AG04449 (cell line): ENCODE measurements around the gene BEX5.
"Not testable (repeated sequence)": the region's sequence is repeated elsewhere in the genome, so short reads cannot be mapped to it uniquely, and the experiment has no call there.

ENCODE experiments used
- CTCF ChIA-PET: fragments of 350-600 bp; formaldehyde crosslinking; extraction: SDS; loops from one replicate; lab custom pipeline; 2021; ENCODE audit warnings: antibody characterized with exemption; lab: Yijun Ruan, JAX
- POLR2A ChIA-PET: fragments of 400-600, 350-600 bp; formaldehyde crosslinking; extraction: SDS; loops from one replicate; lab custom pipeline; 2020; ENCODE audit warnings: antibody characterized with exemption, inconsistent platforms; lab: Yijun Ruan, JAX
- DNase-seq: peaks from one replicate; pipeline ENCODE4 v3.0.0-alpha.2; 2010; ENCODE audit warnings: low read depth, low spot score
- H3K4me3 ChIP-seq: 2 replicates; pipeline ENCODE4 v1.5.1; 2011; ENCODE audit warnings: low read depth, mild to moderate bottlenecking, control low read depth, low read length
- CTCF ChIP-seq: IDR thresholded peaks from one replicate; pipeline ENCODE4 v1.5.1; 2011; ENCODE audit warnings: mild to moderate bottlenecking, moderate library complexity, low read length, control low read depth, inconsistent platforms; ENCODE audit not compliant: insufficient read depth; ENCODE audit errors: missing control alignments

The BEX5 gene

GRCh38 chrX:102138064-102138463, 17.7 kb downstream of the BEX5 start:
- ChIA-PET POLR2A (no interaction called here), CTCF (no interaction called here)
- H3K4me3 ChIP-seq, result no peak overlapping the region
- no peak for TF ChIP-seq CTCF
- no peak for DNase-seq

DNA sequence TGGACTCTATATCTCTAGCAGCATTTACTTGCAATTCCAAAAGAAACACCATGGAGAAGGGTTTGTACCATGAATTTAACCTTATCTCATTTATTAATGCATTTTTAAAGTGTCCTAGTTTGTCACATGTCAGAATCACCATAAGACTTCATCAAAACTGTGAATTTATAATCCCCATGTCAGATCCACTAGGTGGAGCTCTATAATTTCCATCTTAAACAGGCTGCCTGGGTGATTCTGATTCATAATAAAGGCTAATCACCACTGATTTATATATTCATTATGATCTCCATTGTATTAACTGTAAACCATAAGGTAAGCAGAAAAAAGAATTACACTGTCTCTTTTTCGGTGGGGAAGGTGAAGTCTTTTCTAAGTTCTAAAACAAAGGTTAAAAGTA, 26.3 kb downstream of the BEX5 start:
- DNase-seq, result no peak
- POLR2A ChIA-PET, result no interaction called here
- no peak overlapping the region for H3K4me3 ChIP-seq
- TF ChIP-seq CTCF, result no peak
- CTCF ChIA-PET, result interaction anchor here (1.2 kb wide), 1 partner anchor 734 kb away, joined by 3 read pairs; no protein-coding TSS in a partner anchor

GRCh38 chrX:102126863-102127262, 28.9 kb downstream of the BEX5 start:
- TF ChIP-seq CTCF, result no peak
- no peak overlapping the region for H3K4me3 ChIP-seq
- POLR2A ChIA-PET, result no interaction called here
- CTCF ChIA-PET, result no interaction called here
- DNase-seq, result no peak

DNA sequence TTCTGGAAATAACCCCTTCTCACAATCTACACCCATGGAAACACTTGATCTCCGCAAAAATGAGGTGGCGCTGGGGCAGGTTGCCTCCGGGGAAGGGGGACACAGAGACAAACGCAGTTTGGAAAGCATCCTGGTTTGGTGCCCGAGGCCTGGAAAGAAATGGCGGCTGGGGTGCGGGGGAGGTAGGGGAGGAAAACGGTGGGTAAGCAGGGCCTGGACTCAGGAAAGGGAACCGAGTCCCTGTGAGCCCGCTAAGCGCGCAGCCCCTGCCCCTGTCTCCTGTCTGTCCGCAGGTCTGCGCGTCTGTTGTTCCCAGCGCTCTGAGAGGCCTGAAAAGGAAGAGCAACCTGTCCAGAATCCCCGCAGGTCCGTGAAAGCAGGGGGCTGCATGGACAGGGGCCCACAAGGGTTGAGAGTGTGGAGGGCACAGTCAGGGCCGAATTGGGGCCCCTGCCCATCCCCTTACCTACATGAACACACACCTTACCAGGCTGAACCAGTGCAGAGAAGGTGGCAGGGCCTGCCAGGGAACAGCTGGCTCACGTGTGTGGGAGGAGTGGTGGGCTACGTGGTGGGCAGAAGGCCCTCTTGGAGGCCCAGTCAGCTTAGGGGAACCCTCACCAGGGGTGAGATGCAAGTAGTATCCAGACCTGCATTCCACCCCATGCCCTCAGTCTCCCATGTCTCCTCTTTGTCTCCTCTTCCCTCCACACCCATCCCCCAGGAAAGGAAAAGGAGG, 29.5 kb downstream of the BEX5 start:
- POLR2A ChIA-PET, CTCF ChIA-PET, DNase-seq, H3K4me3 ChIP-seq: not testable (repeated sequence)

DNA sequence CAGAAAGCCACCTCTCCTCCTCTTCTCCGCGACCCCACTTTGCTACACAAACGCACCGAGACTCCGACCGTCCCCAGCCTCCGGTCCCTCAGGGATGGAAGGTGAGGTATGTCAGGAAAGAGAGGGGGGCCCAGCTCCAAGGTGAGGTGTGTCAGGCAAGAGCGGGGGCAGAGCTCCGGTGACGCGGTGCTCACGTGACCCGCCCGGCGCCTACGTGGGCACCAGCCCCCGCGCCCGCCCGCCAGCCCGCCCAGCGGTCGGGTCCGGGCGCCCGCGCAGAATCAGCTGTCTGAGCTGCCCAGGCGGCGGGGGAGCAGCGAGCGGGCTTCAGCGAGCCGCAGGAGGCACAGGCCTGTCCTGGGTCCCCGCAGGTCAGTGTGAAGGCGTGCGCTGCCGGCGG, 30.3 kb downstream of the BEX5 start, which contains the start of gene TCEAL2:
Gene TCEAL2, plus strand, starts transcription at position 244 of the 400 bp plus-strand sequence. CDS start 1,152 bp downstream, outside the sequence.
- peak within 1 kb of the TSS; percentile 32 for H3K4me3 ChIP-seq
- POLR2A ChIA-PET, DNase-seq, CTCF ChIA-PET: not testable (repeated sequence)

DNA sequence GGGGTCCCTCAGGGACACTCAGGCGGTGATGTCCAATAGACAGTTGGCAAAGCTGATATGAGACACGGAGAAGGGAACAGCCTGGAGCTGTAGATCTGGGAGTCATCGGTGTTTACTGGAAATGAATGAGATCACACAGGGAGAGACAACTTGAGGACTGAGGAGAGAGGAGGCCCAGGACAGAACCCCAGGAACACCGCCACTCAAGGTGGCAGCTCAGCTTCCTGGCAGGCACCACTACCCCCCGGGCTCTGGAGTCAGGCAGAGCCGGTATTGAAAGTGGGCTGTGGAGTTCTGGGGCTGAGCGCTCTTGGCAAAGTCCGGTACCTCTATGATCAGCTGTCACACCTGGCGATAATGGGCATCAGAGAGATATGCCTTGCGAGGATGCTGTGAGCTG, 30.8 kb downstream of the BEX5 start:
- H3K4me3 ChIP-seq, result peak overlapping the region; percentile 32
- DNase-seq, CTCF ChIA-PET, POLR2A ChIA-PET: not testable (repeated sequence)

- TF ChIP-seq CTCF, result no peak
- DNase-seq, result no peak
- POLR2A ChIA-PET, result no interaction called here
- H3K4me3 ChIP-seq, result no peak overlapping the region
- CTCF ChIA-PET, result no interaction called here
Observed at GRCh38 chrX:102115748-102116147, 40.0 kb downstream of the BEX5 start.

GRCh38 chrX:102113367-102113766, 42.4 kb downstream of the BEX5 start:
- no peak overlapping the region for H3K4me3 ChIP-seq
- DNase-seq, result no peak
- no peak for TF ChIP-seq CTCF
- CTCF ChIA-PET, result no interaction called here
- POLR2A ChIA-PET, result no interaction called here
